C1 segment of cervical spinal cord (tissue), 14 donors: Measurements from ENCODE around the gene AJAP1.

Experiments
- DNase-seq, 14 donors: peaks; one replicate each; lab custom pipeline; 2025; lab: John Stamatoyannopoulos, UW

AJAP1 gene

GRCh38 chr1:4681026-4681425 is 26.6 kb downstream of the AJAP1 start:
- peak in 11 of 14 donors; percentile 30 to 75 (median 66) for DNase-seq

GRCh38 chr1:4682607-4683220 is 28.3 kb downstream of the AJAP1 start:
- DNase-seq, result no peak

GRCh38 chr1:4684136-4684535 is 29.7 kb downstream of the AJAP1 start:
- no peak for DNase-seq

GRCh38 chr1:4684864-4685522 is 30.6 kb downstream of the AJAP1 start:
- DNase-seq, result peak in 1 of 14 donors; percentile 9

- no peak for DNase-seq
Measured at GRCh38 chr1:4685523-4685865, 31.1 kb downstream of the AJAP1 start.

GRCh38 chr1:4687943-4688342 is 33.5 kb downstream of the AJAP1 start:
- no peak for DNase-seq

- DNase-seq, result no peak
Measured at GRCh38 chr1:4689271-4689935, 35.0 kb downstream of the AJAP1 start.

GRCh38 chr1:4689941-4690635 is 35.7 kb downstream of the AJAP1 start:
- DNase-seq, result no peak

GRCh38 chr1:4690951-4691675 is 36.7 kb downstream of the AJAP1 start:
- no peak for DNase-seq

GRCh38 chr1:4691766-4692405 is 37.5 kb downstream of the AJAP1 start:
- no peak for DNase-seq

GRCh38 chr1:4692437-4692836 is 38.0 kb downstream of the AJAP1 start:
- no peak for DNase-seq

GRCh38 chr1:4693331-4693730 is 38.9 kb downstream of the AJAP1 start:
- DNase-seq, result no peak

GRCh38 chr1:4693891-4694290 is 39.5 kb downstream of the AJAP1 start:
- DNase-seq, result no peak

GRCh38 chr1:4694492-4694891 is 40.1 kb downstream of the AJAP1 start:
- no peak for DNase-seq

GRCh38 chr1:4695241-4695640 is 40.8 kb downstream of the AJAP1 start:
- no peak for DNase-seq

GRCh38 chr1:4696161-4696745 is 41.8 kb downstream of the AJAP1 start:
- peak in 1 of 14 donors; percentile 13 for DNase-seq

GRCh38 chr1:4696753-4697152 is 42.3 kb downstream of the AJAP1 start:
- DNase-seq, result no peak

GRCh38 chr1:4697801-4698200 is 43.4 kb downstream of the AJAP1 start:
- DNase-seq, result no peak

GRCh38 chr1:4698911-4699310 is 44.5 kb downstream of the AJAP1 start:
- no peak for DNase-seq

GRCh38 chr1:4699376-4700301 is 45.2 kb downstream of the AJAP1 start:
- peak in 3 of 14 donors; percentile 27 to 71 (median 30) for DNase-seq
